ENCODE results near the gene CIC.

- no peak for TF ChIP-seq CTCF (IDR thresholded peaks at IDR 0.05)
- TF ChIP-seq ZFX (IDR thresholded peaks at IDR 0.05; ENCODE audit: borderline replicate concordance): no peak
These were observed 6.5 kb downstream of the CIC start for GRCh38 chr19:42275517-42275916.
